ENCODE results near the gene ZSCAN20. TPM values are rescaled to one million over a fixed set of nuclear protein-coding genes. Genes with fewer than 3 reads are reported as not detected.

ZSCAN20 gene
- total RNA-seq, 1 experiment from 2014 or later = 3.9 TPM

DNA sequence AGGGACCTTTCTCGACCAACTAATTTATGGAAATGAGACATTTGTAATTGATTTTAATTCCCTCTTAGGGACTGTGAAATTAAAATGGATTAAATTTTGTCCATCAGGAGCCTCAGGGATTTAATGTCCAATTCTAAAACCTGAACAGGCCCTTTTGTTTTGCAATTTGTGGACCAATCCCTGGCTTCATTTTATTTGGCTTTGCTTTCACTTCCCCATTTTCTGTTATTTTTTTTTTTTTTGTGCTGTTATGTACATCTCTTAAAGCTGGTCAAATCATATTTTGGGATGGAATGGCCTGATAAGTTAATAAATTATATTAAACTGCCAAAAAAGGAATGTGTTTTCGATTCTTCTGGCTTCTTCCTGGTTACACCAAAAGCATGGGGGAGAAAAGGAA is 28.9 kb downstream of the ZSCAN20 start:
- Histone ChIP-seq H3K79me2 (ENCODE audit: insufficient read depth, low read length) (no peaks in the 10 kb centered on the region), H3K14ac (ENCODE audit: insufficient read depth, low read length) (no peak overlapping the region), H2BK5ac (ENCODE audit: insufficient read length, low read length) (no peak overlapping the region), H3K56ac (ENCODE audit: insufficient read length, low read depth, low read length) (no peak overlapping the region), H3K18ac (ENCODE audit: insufficient read length, low read depth, low read length) (no peak overlapping the region), H2AK5ac (ENCODE audit: insufficient read length, low read length) (no peak overlapping the region), H3K23me2 (ENCODE audit: insufficient read length, low read depth, low read length, poor library complexity, severe bottlenecking) (no peaks in the 10 kb centered on the region), H2AFZ (ENCODE audit: low read length) (no peak overlapping the region), H3K23ac (ENCODE audit: insufficient read length, low read depth, low read length) (no peak overlapping the region), H4K20me1 (ENCODE audit: control insufficient read depth, insufficient read depth, insufficient read length) (no peaks in the 10 kb centered on the region), H3K4me1 (ENCODE audit: insufficient read depth, low read length) (no peaks in the 10 kb centered on the region), H4K91ac (ENCODE audit: insufficient read length, low read depth, low read length) (no peak overlapping the region), H4K8ac (replicated peaks; ENCODE audit: insufficient read length, low read depth, low read length) (no peak overlapping the region), H3K79me1 (ENCODE audit: insufficient read depth, low read depth, low read length, poor library complexity, severe bottlenecking) (no peaks in the 10 kb centered on the region), H3K9ac (ENCODE audit: extremely low read depth, insufficient read length, low read length) (no peak overlapping the region), H2BK20ac (ENCODE audit: low read depth, low read length, poor library complexity, severe bottlenecking) (no peak overlapping the region), H3K27ac (ENCODE audit: insufficient read length, low read depth, low read length) (no peak overlapping the region), H3K27me3 (ENCODE audit: insufficient read depth, low read length) (no peaks in the 10 kb centered on the region), H2BK120ac (ENCODE audit: low read depth, low read length, poor library complexity, severe bottlenecking) (no peak overlapping the region), H3K4me2 (ENCODE audit: insufficient read depth, insufficient read length, low read length) (no peak overlapping the region), H2BK12ac (ENCODE audit: insufficient read length, low read depth, low read length) (no peak overlapping the region), H2BK15ac (ENCODE audit: low read depth, low read length) (no peak overlapping the region), H3T11ph (ENCODE audit: low read length) (no peak overlapping the region), H4K5ac (ENCODE audit: insufficient read length, low read depth, low read length) (no peak overlapping the region), H3K4ac (ENCODE audit: low read depth, low read length) (no peak overlapping the region), H3K9me3 (ENCODE audit: control insufficient read depth, low read depth, low read length) (peaks cover 2% of the 10 kb centered on the region)
- no peaks in the 10 kb centered on the region; the same call in none of the 2 replicates for H3K27me3 Mint-ChIP-seq (ENCODE audit: low read depth)
- H3K9me3 Mint-ChIP-seq = peaks cover 3 to 16% of the 10 kb centered on the region in 2 experiments
- no CpG with 5 or more reads among the region's 2 CpGs for WGBS (ENCODE audit: extremely low coverage, insufficient read length, low lambda C conversion rate)
- peaks cover 10% of the 10 kb centered on the region in 2 experiments for H3K4me1 Mint-ChIP-seq
- no peak overlapping the region for H3K4me3 Mint-ChIP-seq
- DNase-seq = no peak
- no peak overlapping the region for H3K27ac Mint-ChIP-seq
- H3K36me3 Mint-ChIP-seq (ENCODE audit: insufficient read depth in 1 of 3, low read depth in 3 of 3) = peaks cover 2 to 19% (median 17%) of the 10 kb centered on the region in 3 experiments; a peak in 6 of 7 replicates
- TF ChIP-seq CTCF (conservative IDR thresholded peaks at IDR 0.05) = no peak
